GM23338 (cell line): Measurements from ENCODE around the gene PLAAT3. TPM values are rescaled to one million over a fixed set of nuclear protein-coding genes. Genes with fewer than 3 reads are reported as not detected.
"Not testable (repeated sequence)": the region's sequence is repeated elsewhere in the genome, so short reads cannot be mapped to it uniquely, and the experiment has no call there.

Experiments used
- ATAC-seq: fragments of 200-7000 bp; cut with Tn5 transposase; 3 replicates; pipeline ENCODE4 v1.9.1; 2020
- DNase-seq: peaks from one replicate; pipeline ENCODE4 v3.0.0-alpha.2; 2015; ENCODE audit warnings: low spot score
- H2AFZ ChIP-seq: fragments of 200-600 bp; sonication (generic); 2 replicates; pipeline ENCODE4 v1.8.0; 2016; ENCODE audit warnings: antibody characterized with exemption, mild to moderate bottlenecking, moderate library complexity
- H3F3A ChIP-seq: fragments of 200-600 bp; sonication (generic); replicated peaks from 2 replicates; pipeline ENCODE4 v1.8.0; 2017; ENCODE audit warnings: antibody characterized with exemption, mixed run types, low read depth
- H3K27ac ChIP-seq: fragments of 200-600 bp; sonication (generic); 2 replicates; pipeline ENCODE4 v1.6.1; 2016; ENCODE audit warnings: low read depth
- H3K27me3 ChIP-seq: fragments of 200-600 bp; sonication (generic); 2 replicates; pipeline ENCODE4 v1.8.0; 2016; ENCODE audit warnings: mild to moderate bottlenecking, mixed run types, moderate library complexity; ENCODE audit not compliant: insufficient read depth
- H3K36me3 ChIP-seq: fragments of 200-600 bp; sonication (generic); 2 replicates; pipeline ENCODE4 v1.8.0; 2016; ENCODE audit warnings: mild to moderate bottlenecking; ENCODE audit not compliant: insufficient read depth
- H3K4me1 ChIP-seq: fragments of 200-600 bp; sonication (generic); 2 replicates; pipeline ENCODE4 v1.8.0; 2016; ENCODE audit warnings: mild to moderate bottlenecking, moderate library complexity; ENCODE audit not compliant: insufficient read depth
- H3K4me2 ChIP-seq: fragments of 200-600 bp; sonication (generic); 2 replicates; pipeline ENCODE4 v1.7.1; 2017; ENCODE audit warnings: mixed run types
- H3K4me3 ChIP-seq: fragments of 200-600 bp; sonication (generic); 2 replicates; pipeline ENCODE4 v1.6.1; 2016; ENCODE audit warnings: mixed run types
- H3K79me2 ChIP-seq: fragments of 200-600 bp; sonication (generic); replicated peaks from 2 replicates; pipeline ENCODE4 v1.8.0; 2017; ENCODE audit warnings: mild to moderate bottlenecking; ENCODE audit not compliant: insufficient read depth
- H3K9me2 ChIP-seq: fragments of 200-600 bp; sonication (generic); 2 replicates; pipeline ENCODE4 v1.8.0; 2017; ENCODE audit not compliant: insufficient read depth
- H4K20me1 ChIP-seq: fragments of 200-600 bp; sonication (generic); replicated peaks from 2 replicates; pipeline ENCODE4 v1.8.0; 2017; ENCODE audit warnings: mild to moderate bottlenecking; ENCODE audit not compliant: insufficient read depth
- H3K27ac Mint-ChIP-seq: 2 replicates; pipeline ENCODE4 v1.8.0; 2020; ENCODE audit warnings: inconsistent platforms, mild to moderate bottlenecking, moderate library complexity, mixed read lengths
- H3K27me3 Mint-ChIP-seq: 3 replicates; pipeline ENCODE4 v1.8.0; 2022; ENCODE audit warnings: low read depth, mild to moderate bottlenecking, moderate library complexity, mixed read lengths, inconsistent platforms; ENCODE audit not compliant: insufficient read depth, poor library complexity
- H3K36me3 Mint-ChIP-seq: 3 replicates; pipeline ENCODE4 v1.8.0; 2021; ENCODE audit warnings: low read depth, mild to moderate bottlenecking, inconsistent platforms, moderate library complexity, mixed read lengths
- H3K4me1 Mint-ChIP-seq: 3 replicates; pipeline ENCODE4 v1.8.0; 2020; ENCODE audit warnings: mild to moderate bottlenecking, inconsistent platforms, mixed read lengths
- H3K4me3 Mint-ChIP-seq: 3 replicates; pipeline ENCODE4 v1.8.0; 2021; ENCODE audit warnings: moderate library complexity, mild to moderate bottlenecking, inconsistent platforms, mixed read lengths
- H3K9me3 Mint-ChIP-seq: 3 replicates; pipeline ENCODE4 v1.8.0; 2020; ENCODE audit warnings: moderate library complexity, mild to moderate bottlenecking, inconsistent platforms, mixed read lengths
- CTCF ChIP-seq, 2 experiments: fragments of 200-600 bp in 1 of 2; sonication (generic) in 1 of 2; conservative IDR thresholded peaks; 2 replicates each; pipeline versions ENCODE4 v1.5.1 to v1.6.1; 2016 to 2017; ENCODE audit warnings: antibody characterized with exemption in 2 of 2, low read depth in 2 of 2, mild to moderate bottlenecking in 2 of 2, moderate library complexity in 1 of 2
- EZH2 ChIP-seq: fragments of 200-600 bp; sonication (generic); IDR thresholded peaks from one replicate; pipeline ENCODE4 v1.8.0; 2017; ENCODE audit warnings: antibody characterized with exemption, mild to moderate bottlenecking, low read depth; ENCODE audit not compliant: unreplicated experiment
- EZH2phosphoT487 ChIP-seq: fragments of 200-600 bp; sonication (generic); IDR thresholded peaks from one replicate; pipeline ENCODE4 v1.8.1; 2018; ENCODE audit warnings: antibody characterized with exemption; ENCODE audit not compliant: unreplicated experiment
- JUNB ChIP-seq: IDR thresholded peaks from one replicate; pipeline ENCODE4 v1.6.1; 2016; ENCODE audit warnings: antibody characterized with exemption; ENCODE audit not compliant: unreplicated experiment
- NANOG ChIP-seq: IDR thresholded peaks from 2 replicates; pipeline ENCODE4 v1.6.1; 2016; ENCODE audit warnings: antibody characterized with exemption, borderline replicate concordance
- STAT1 ChIP-seq: IDR thresholded peaks from one replicate; pipeline ENCODE4 v1.6.1; 2016; ENCODE audit warnings: antibody characterized with exemption; ENCODE audit not compliant: unreplicated experiment
- ZNF114 ChIP-seq: fragments of 250-450 bp; sonication (Bioruptor Pico); IDR thresholded peaks from 2 replicates; pipeline ENCODE4 v1.5.0; 2020; ENCODE audit warnings: mild to moderate bottlenecking, moderate library complexity
- ZNF331 ChIP-seq: fragments of 250-450 bp; sonication (Bioruptor Pico); IDR thresholded peaks from 2 replicates; pipeline ENCODE4 v1.5.0; 2020; ENCODE audit warnings: low read depth, mild to moderate bottlenecking, moderate library complexity
- ZNF462 ChIP-seq: fragments of 250-450 bp; sonication (Bioruptor Pico); IDR thresholded peaks from 2 replicates; pipeline ENCODE4 v1.5.0; 2020; ENCODE audit warnings: mild to moderate bottlenecking, moderate library complexity
- polyA plus RNA-seq: library from polyadenylated mRNA; unstranded; fragments of >200 nt; fragmentation: Nextera tagmentation; extraction: Ambion mirVana; gene quantifications from 2 replicates; pipeline ENCODE4 v1.2.1, GENCODE V29; 2016
- total RNA-seq: library from RNA; depleted of rRNA; stranded (reverse); fragments of >200 nt; shearing (Covaris generic); gene quantifications from 2 replicates; pipeline ENCODE4 v1.2.3, GENCODE V29; 2014

PLAAT3 gene
- total and polyA plus RNA-seq, 2 experiments from 2014 or later: 61.1 to 262 TPM

GRCh38 chr11:63543711-63544110 is 70.5 kb downstream of the PLAAT3 start (continued):
- TF ChIP-seq ZNF462 (no peak), EZH2 (no peak), ZNF331 (CRISPR knock-in tag) (no peak), EZH2phosphoT487 (no peak), STAT1 (no peak), CTCF (conservative IDR thresholded peaks at IDR 0.05; ENCODE audit: low read depth in 2 of 2) (no peak), NANOG (no peak), ZNF114 (CRISPR knock-in tag) (no peak), JUNB (no peak)

- H3K36me3 ChIP-seq, H3K27ac Mint-ChIP-seq: not testable (repeated sequence)
These were observed 71.7 kb downstream of the PLAAT3 start for GRCh38 chr11:63542506-63542905.

More at GRCh38 chr11:63542506-63542905, 71.7 kb downstream of the PLAAT3 start:
- H3K4me3 Mint-ChIP-seq, H3K4me3 ChIP-seq, H3K36me3 Mint-ChIP-seq, H3K4me2 ChIP-seq, H3K79me2 ChIP-seq, H2AFZ ChIP-seq, H4K20me1 ChIP-seq, H3K4me1 ChIP-seq, H3K9me3 Mint-ChIP-seq, ATAC-seq, H3K4me1 Mint-ChIP-seq, H3K27ac ChIP-seq, H3K27me3 Mint-ChIP-seq, DNase-seq, H3F3A ChIP-seq, H3K27me3 ChIP-seq: not testable (repeated sequence)
- peaks cover 15% of the 10 kb centered on the region; the same call in 1 of the 2 replicates for H3K9me2 ChIP-seq
